Stimulated activated CD4-positive, alpha-beta T cell treated with anti-CD3 and anti-CD28 coated beads, Interleukin-1b, Interleukin-23, amount 100 ng/mL, for 48 hours (primary cell): ENCODE data around the gene PRAMEF11.
"Not testable (repeated sequence)": the region's sequence is repeated elsewhere in the genome, so short reads cannot be mapped to it uniquely, and the experiment has no call there.

Experiments
- DNase-seq: peaks from one replicate; pipeline ENCODE4 v3.0.0-alpha.2; 2020

PRAMEF11 gene

GRCh38 chr1:12831310-12831709 is at the start of gene PRAMEF11:
PRAMEF11 (minus strand) TSS chr1:12831410; CDS start chr1:12828789, 2,621 bp downstream.
- DNase-seq, result not testable (repeated sequence)

GRCh38 chr1:12878453-12878852 is 47.2 kb upstream of the PRAMEF11 start:
- DNase-seq, result not testable (repeated sequence)

GRCh38 chr1:12863131-12863880 is 32.1 kb upstream of the PRAMEF11 start:
- DNase-seq, result not testable (repeated sequence)

GRCh38 chr1:12856786-12857185 is 25.6 kb upstream of the PRAMEF11 start, which contains the start of gene PRAMEF2:
PRAMEF2 (plus strand) TSS chr1:12857086; CDS start chr1:12859010, 1,924 bp downstream.
- not testable (repeated sequence) for DNase-seq

GRCh38 chr1:12851779-12852178 is 20.6 kb upstream of the PRAMEF11 start:
- no peak for DNase-seq

- not testable (repeated sequence) for DNase-seq
Measured at GRCh38 chr1:12848620-12849019, 17.4 kb upstream of the PRAMEF11 start, which contains the start of gene HNRNPCL1. HNRNPCL1 (minus strand) TSS chr1:12848720; CDS start chr1:12848289, 431 bp downstream.

- not testable (repeated sequence) for DNase-seq
Measured at GRCh38 chr1:12833251-12833650, 2.0 kb upstream of the PRAMEF11 start.

GRCh38 chr1:12819061-12819460 is 12.1 kb downstream of the PRAMEF11 start:
- DNase-seq, result not testable (repeated sequence)

- no peak for DNase-seq
Measured at GRCh38 chr1:12811409-12811784, 19.8 kb downstream of the PRAMEF11 start.

GRCh38 chr1:12810691-12811408 is 20.4 kb downstream of the PRAMEF11 start:
- no peak for DNase-seq

GRCh38 chr1:12809933-12810332 is 21.3 kb downstream of the PRAMEF11 start:
- no peak for DNase-seq

- DNase-seq, result no peak
Measured at GRCh38 chr1:12799730-12800129, 31.5 kb downstream of the PRAMEF11 start.

GRCh38 chr1:12798911-12799310 is 32.3 kb downstream of the PRAMEF11 start:
- no peak for DNase-seq

GRCh38 chr1:12791097-12791496 is 40.1 kb downstream of the PRAMEF11 start, which contains the start of gene PRAMEF1:
PRAMEF1 (plus strand) TSS chr1:12791397; CDS start chr1:12793228, 1,831 bp downstream.
- DNase-seq, result not testable (repeated sequence)

- not testable (repeated sequence) for DNase-seq
Measured at GRCh38 chr1:12784729-12785128, 46.5 kb downstream of the PRAMEF11 start.

GRCh38 chr1:12783783-12784182 is 47.4 kb downstream of the PRAMEF11 start:
- DNase-seq, result not testable (repeated sequence)

- DNase-seq, result not testable (repeated sequence)
Measured at GRCh38 chr1:12781488-12781887, 49.7 kb downstream of the PRAMEF11 start.

GRCh38 chr1:12778907-12779306 is 52.3 kb downstream of the PRAMEF11 start:
- no peak for DNase-seq

- DNase-seq, result no peak
Measured at GRCh38 chr1:12778061-12778460, 53.1 kb downstream of the PRAMEF11 start.

GRCh38 chr1:12776801-12777557 is 54.2 kb downstream of the PRAMEF11 start:
- no peak for DNase-seq

GRCh38 chr1:12775443-12775842 is 55.8 kb downstream of the PRAMEF11 start:
- DNase-seq, result no peak

- DNase-seq, result no peak
Measured at GRCh38 chr1:12774801-12775345, 56.3 kb downstream of the PRAMEF11 start.
